ENCODE data around the gene ADK. TPM values are rescaled to one million over a fixed set of nuclear protein-coding genes. Genes with fewer than 3 reads are reported as not detected.

ADK gene
- 31.6 to 36.1 TPM (median 33.1 TPM) in 5 replicates for total RNA-seq (2022; extraction: Qiagen RNA extraction)

DNA sequence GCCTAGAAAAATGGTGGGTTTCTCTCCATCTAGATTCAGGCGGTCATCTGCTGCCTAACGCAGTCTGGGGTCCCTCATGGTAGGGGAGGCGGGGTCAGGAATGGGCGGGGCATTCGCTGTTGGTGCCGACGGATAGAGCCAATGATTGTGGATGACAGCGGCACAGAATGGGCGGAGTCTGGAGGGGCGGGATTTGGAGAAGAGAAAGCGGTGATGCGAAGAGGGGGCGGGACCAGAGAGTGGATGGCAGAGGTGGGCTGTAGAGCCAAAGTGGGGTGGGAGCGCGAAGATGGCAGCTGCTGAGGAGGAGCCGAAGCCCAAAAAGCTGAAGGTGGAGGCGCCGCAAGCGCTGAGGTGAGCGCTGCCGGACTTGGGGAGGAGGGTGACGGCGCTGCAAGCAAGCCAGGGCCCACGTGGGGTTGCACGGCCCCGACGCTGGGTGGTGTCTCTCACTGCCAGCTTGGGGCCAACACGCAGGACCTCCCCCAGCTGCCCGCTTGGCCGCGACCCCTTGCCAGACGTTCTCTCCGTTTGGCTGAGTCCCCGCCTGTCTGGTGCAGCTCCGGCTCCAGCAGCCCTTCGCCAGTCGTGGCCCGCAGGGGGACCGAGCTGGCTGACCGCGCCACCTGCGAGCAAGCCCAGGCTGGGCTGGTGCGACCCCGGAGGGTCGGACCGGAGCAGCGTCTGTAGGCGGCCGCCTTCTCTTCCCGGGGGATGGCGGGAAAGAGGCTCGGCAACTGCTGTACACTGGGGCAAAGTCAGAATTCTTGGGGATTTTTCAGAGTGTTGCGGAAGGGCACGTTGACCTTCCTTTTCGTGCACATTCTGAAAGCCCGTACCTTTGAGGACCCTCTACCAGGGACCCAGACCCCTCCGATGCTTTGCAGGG lies at the start of gene ADK:
TSS of gene ADK (plus strand) at position 232 of the 889 bp plus-strand sequence. CDS start at position 290, 58 bp downstream.

GRCh38 chr10:74150204-74150989 lies 624 bp upstream of the ADK start, which contains the start of gene AP3M1:
Gene AP3M1, minus strand, starts transcription at chr10:74150828. Its CDS starts 12,449 bp downstream, at chr10:74138379.

Other genes starting within 250 kb of the ADK start
- gene PLAU, start 240.1 kb upstream of the ADK start, total RNA-seq (2022; extraction: Qiagen RNA extraction): 95.7 to 133 TPM (median 109 TPM) in 5 replicates
- gene VCL, start 153.1 kb upstream of the ADK start, total RNA-seq (2022; extraction: Qiagen RNA extraction): 163 to 250 TPM (median 210 TPM) in 5 replicates
- 26.3 to 39.3 TPM (median 32.5 TPM) in 5 replicates for gene AP3M1, start 393 bp upstream of the ADK start, total RNA-seq (2022; extraction: Qiagen RNA extraction)